H1 (cell line): Measurements from ENCODE around the gene ITGA3. TPM values are rescaled to one million over a fixed set of nuclear protein-coding genes. Genes with fewer than 3 reads are reported as not detected.

Experiments used
- CTCF ChIA-PET: fragments of 300-600 bp; sonication (Branson Sonifier 250); formaldehyde crosslinking; loops from one replicate; lab custom pipeline; 2021; ENCODE audit not compliant: partially characterized antibody; lab: Charles Lee
- POLR2A ChIA-PET: fragments of 300-600 bp; sonication (Branson Sonifier 250); formaldehyde crosslinking; loops from one replicate; lab custom pipeline; 2021; ENCODE audit warnings: inconsistent platforms; ENCODE audit not compliant: partially characterized antibody; lab: Charles Lee
- DNase-seq, 2 experiments: peaks; one replicate each; pipeline versions ENCODE4 v3.0.0 to v3.0.0-alpha.2; 2010 to 2022; ENCODE audit warnings: low spot score in 2 of 2, low read depth in 1 of 2, mixed read lengths in 1 of 2
- FAIRE-seq: peaks from 2 replicates; lab custom pipeline; 2011; peaks lifted over from hg19 to GRCh38; lab: Jason Lieb, UNC
- H2AFZ ChIP-seq: 2 replicates; pipeline ENCODE4 v1.8.1; 2012; ENCODE audit warnings: low read length, inconsistent platforms
- H2AK5ac ChIP-seq: 2 replicates; pipeline ENCODE4 v1.6.1; 2013; ENCODE audit warnings: low read depth, low read length
- H2BK120ac ChIP-seq: replicated peaks from 2 replicates; pipeline ENCODE3; 2013; ENCODE audit warnings: low read depth, low read length, inconsistent platforms
- H2BK12ac ChIP-seq: 2 replicates; pipeline ENCODE4 v1.6.1; 2013; ENCODE audit warnings: low read depth, low read length
- H2BK15ac ChIP-seq: 2 replicates; pipeline ENCODE4 v1.6.1; 2013; ENCODE audit warnings: low read length
- H2BK20ac ChIP-seq: 2 replicates; pipeline ENCODE4 v1.6.1; 2013; ENCODE audit warnings: low read length
- H2BK5ac ChIP-seq: 2 replicates; pipeline ENCODE4 v1.6.1; 2013; ENCODE audit warnings: low read depth, low read length
- H3K14ac ChIP-seq: 2 replicates; pipeline ENCODE4 v1.6.1; 2013; ENCODE audit warnings: inconsistent platforms; ENCODE audit not compliant: insufficient read length
- H3K18ac ChIP-seq: 2 replicates; pipeline ENCODE4 v1.6.1; 2013; ENCODE audit warnings: low read length; ENCODE audit errors: extremely low read depth
- H3K23ac ChIP-seq: 2 replicates; pipeline ENCODE4 v1.6.1; 2013; ENCODE audit warnings: inconsistent platforms; ENCODE audit not compliant: insufficient read length
- H3K23me2 ChIP-seq: 2 replicates; pipeline ENCODE4 v1.6.1; 2013; ENCODE audit warnings: low read depth, low read length
- H3K27ac ChIP-seq: 2 replicates; pipeline ENCODE4 v1.6.1; 2011; ENCODE audit warnings: low read depth, low read length, inconsistent platforms
- H3K27me3 ChIP-seq, 4 experiments: replicated peaks in 1 of 4; 1 replicate in 1 of 4; 2 replicates in 3 of 4; pipeline versions ENCODE4 v1.6.1 to v1.8.1; 2011 to 2013; ENCODE audit warnings: low read length in 3 of 4, mild to moderate bottlenecking in 3 of 4, inconsistent platforms in 2 of 4, mixed read lengths in 2 of 4, moderate library complexity in 1 of 4; ENCODE audit not compliant: control insufficient read depth in 3 of 4, insufficient read depth in 3 of 4; ENCODE audit errors: extremely low read depth in 1 of 4
- H3K36me3 ChIP-seq, 4 experiments: 2 replicates each; pipeline versions ENCODE4 v1.6.1 to v1.8.1; 2011 to 2013; ENCODE audit warnings: mild to moderate bottlenecking in 4 of 4, low read length in 3 of 4, moderate library complexity in 2 of 4, control low read depth in 1 of 4, inconsistent platforms in 1 of 4; ENCODE audit not compliant: insufficient read depth in 4 of 4, control insufficient read depth in 2 of 4
- H3K4ac ChIP-seq: replicated peaks from 2 replicates; pipeline ENCODE3; 2013; ENCODE audit warnings: low read length, low read depth, mixed read lengths, inconsistent platforms; ENCODE audit not compliant: insufficient read length
- H3K4me1 ChIP-seq, 4 experiments: replicated peaks in 1 of 4; 1 replicate in 1 of 4; 2 replicates in 3 of 4; pipeline versions ENCODE4 v1.6.1 to v1.8.1; 2011 to 2013; ENCODE audit warnings: low read length in 3 of 4, inconsistent platforms in 2 of 4, mixed read lengths in 1 of 4; ENCODE audit not compliant: insufficient read depth in 4 of 4, control insufficient read depth in 3 of 4
- H3K4me2 ChIP-seq, 2 experiments: 2 replicates each; pipeline versions ENCODE4 v1.6.1 to v1.8.1; 2011 to 2013; ENCODE audit warnings: low read depth in 2 of 2, low read length in 2 of 2, control low read depth in 1 of 2, inconsistent platforms in 1 of 2, mild to moderate bottlenecking in 1 of 2; ENCODE audit not compliant: insufficient read depth in 1 of 2
- H3K4me3 ChIP-seq, 4 experiments: fragments of 200-600, 300-600 bp in 1 of 4; sonication (generic), shearing (Covaris generic), sonication (Bioruptor Twin) in 1 of 4; 2 replicates each; pipeline versions ENCODE4 v1.5.1 to v1.8.1; 2011 to 2016; ENCODE audit warnings: low read length in 4 of 4, low read depth in 3 of 4, control low read depth in 2 of 4, inconsistent platforms in 2 of 4, mild to moderate bottlenecking in 2 of 4, mixed read lengths in 1 of 4, moderate library complexity in 1 of 4; ENCODE audit not compliant: insufficient read depth in 2 of 4; ENCODE audit errors: extremely low read depth in 1 of 4
- H3K56ac ChIP-seq: replicated peaks from 2 replicates; pipeline ENCODE3; 2013; ENCODE audit warnings: low read depth, mild to moderate bottlenecking, mixed read lengths, low read length, inconsistent platforms; ENCODE audit not compliant: insufficient read length
- H3K79me1 ChIP-seq: 2 replicates; pipeline ENCODE4 v1.6.1; 2013; ENCODE audit warnings: low read depth, low read length, control low read depth
- H3K79me2 ChIP-seq, 2 experiments: 2 replicates each; pipeline versions ENCODE4 v1.6.1 to v1.8.1; 2012 to 2013; ENCODE audit warnings: low read length in 2 of 2, mild to moderate bottlenecking in 2 of 2, inconsistent platforms in 1 of 2; ENCODE audit not compliant: insufficient read depth in 2 of 2, control insufficient read depth in 1 of 2
- H3K9ac ChIP-seq, 4 experiments: replicated peaks in 1 of 4; 1 replicate in 1 of 4; 2 replicates in 3 of 4; pipeline versions ENCODE4 v1.6.1 to v1.8.1; 2011 to 2013; ENCODE audit warnings: low read depth in 3 of 4, low read length in 3 of 4, control low read depth in 2 of 4, mild to moderate bottlenecking in 2 of 4, moderate library complexity in 2 of 4, inconsistent platforms in 1 of 4; ENCODE audit errors: extremely low read depth in 1 of 4
- H3K9me3 ChIP-seq, 2 experiments: 2 replicates each; pipeline versions ENCODE4 v1.6.1 to v1.8.1; 2012 to 2013; ENCODE audit warnings: mild to moderate bottlenecking in 2 of 2, moderate library complexity in 2 of 2, control low read depth in 1 of 2, inconsistent platforms in 1 of 2, low read depth in 1 of 2, low read length in 1 of 2, mixed read lengths in 1 of 2; ENCODE audit not compliant: insufficient read depth in 2 of 2
- H4K20me1 ChIP-seq, 2 experiments: replicated peaks in 1 of 2; 2 replicates each; pipeline versions ENCODE3 to v1.8.1; 2011 to 2013; ENCODE audit warnings: inconsistent platforms in 2 of 2, low read length in 2 of 2, mild to moderate bottlenecking in 1 of 2; ENCODE audit not compliant: insufficient read depth in 2 of 2, control insufficient read depth in 1 of 2
- H4K5ac ChIP-seq: 2 replicates; pipeline ENCODE4 v1.6.1; 2013; ENCODE audit warnings: low read length, low read depth, mixed read lengths, inconsistent platforms; ENCODE audit not compliant: insufficient read length
- H4K8ac ChIP-seq: 2 replicates; pipeline ENCODE4 v1.8.0; 2013; ENCODE audit warnings: mild to moderate bottlenecking, moderate library complexity, low read length, inconsistent platforms; ENCODE audit not compliant: insufficient read depth; ENCODE audit errors: extremely low read depth
- H4K91ac ChIP-seq: replicated peaks from 2 replicates; pipeline ENCODE3; 2013; ENCODE audit warnings: low read length, mixed read lengths, inconsistent platforms; ENCODE audit not compliant: insufficient read length
- ASH2L ChIP-seq: fragments of 200-600, 300-600 bp; sonication (generic); IDR thresholded peaks from one replicate; pipeline ENCODE4 v1.7.1; 2017; ENCODE audit warnings: low read length
- CBX5 ChIP-seq: fragments of 300-800, 300-1000 bp; sonication (generic); IDR thresholded peaks from 2 replicates; pipeline ENCODE4 v1.7.1; 2016; ENCODE audit warnings: antibody characterized with exemption, low read length, low read depth
- CTCF ChIP-seq, 3 experiments: IDR thresholded peaks; 1 replicate in 2 of 3; 2 replicates in 1 of 3; pipeline versions ENCODE4 v1.5.1 to v1.6.1; 2011; ENCODE audit warnings: low read length in 3 of 3, mild to moderate bottlenecking in 3 of 3, inconsistent platforms in 2 of 3, low read depth in 1 of 3, moderate library complexity in 1 of 3; ENCODE audit not compliant: insufficient read depth in 1 of 3; ENCODE audit errors: control extremely low read depth in 1 of 3
- EGR1 ChIP-seq: IDR thresholded peaks from 2 replicates; pipeline ENCODE4 v1.6.1; 2011; ENCODE audit warnings: low read depth, low read length, borderline replicate concordance
- MAFK ChIP-seq: IDR thresholded peaks from 2 replicates; pipeline ENCODE4 v1.6.1; 2012; ENCODE audit warnings: low read depth, mild to moderate bottlenecking, improper control_type of control experiment, low read length
- MAX ChIP-seq: IDR thresholded peaks from 2 replicates; pipeline ENCODE4 v1.6.1; 2012; ENCODE audit warnings: inconsistent platforms
- RBBP5 ChIP-seq: IDR thresholded peaks from 2 replicates; pipeline ENCODE4 v1.7.1; 2012; ENCODE audit warnings: low read depth, mild to moderate bottlenecking, inconsistent platforms, low read length, moderate library complexity, borderline replicate concordance
- SRF ChIP-seq: IDR thresholded peaks from 2 replicates; pipeline ENCODE4 v1.6.1; 2011; ENCODE audit warnings: mild to moderate bottlenecking, low read depth, low read length, moderate library complexity
- TCF12 ChIP-seq: IDR thresholded peaks from 2 replicates; pipeline ENCODE4 v1.6.1; 2011; ENCODE audit warnings: low read depth, mild to moderate bottlenecking, low read length
- TEAD4 ChIP-seq: IDR thresholded peaks from 2 replicates; pipeline ENCODE4 v1.6.1; 2012; ENCODE audit warnings: low read depth, low read length, inconsistent platforms, mixed read lengths
- WGBS, 2 experiments: shearing (Covaris generic) in 1 of 2; methylation state at CpG; one replicate each; pipeline versions ENCODE4 v1.1.6 to v1.1.7; 2013 to 2015; ENCODE audit warnings: low lambda C conversion rate in 2 of 2, mixed read lengths in 2 of 2, inconsistent platforms in 1 of 2, low coverage in 1 of 2, missing lambda C conversion rate in 1 of 2; ENCODE audit not compliant: insufficient replicate concordance in 2 of 2, insufficient coverage in 1 of 2, insufficient read length in 1 of 2; ENCODE audit errors: extremely low coverage in 1 of 2, missing lambda C conversion rate in 1 of 2; 5-methylcytosine and 5-hydroxymethylcytosine counted together
- polyA plus RNA-seq, 7 experiments: library from polyadenylated mRNA; depleted of rRNA in 3 of 7; stranded (reverse) in 5 of 7; unstranded in 2 of 7; fragments of >200 nt in 5 of 7; fragments of 200-250 nt in 2 of 7; gene quantifications; 1 replicate in 5 of 7; 2 replicates in 1 of 7; 4 replicates in 1 of 7; pipeline versions ENCODE4 v1.2.1 to v1.2.3, GENCODE V29; 2011 to 2013; ENCODE audit warnings: missing spikeins in 2 of 7, mixed read lengths in 2 of 7
- total RNA-seq: library from RNA; stranded (reverse); fragmentation: NEBNext Ultra II Directional; extraction: Animal tissue kit (Norgen Biotek cat#: 25700); gene quantifications from 2 replicates; pipeline ENCODE4 v1.2.1, GENCODE V29; 2021

The ITGA3 gene
- total and polyA plus RNA-seq, 2 of the 8 experiments (the other 6 are each of a cell fraction or from before 2014, with no cell fraction given), result 24.0 to 24.2 TPM

GRCh38 chr17:50018909-50019308 lies 37.0 kb upstream of the ITGA3 start:
- H4K5ac ChIP-seq, result no peak overlapping the region
- H3K9ac ChIP-seq, result no peak overlapping the region
- no peaks in the 10 kb centered on the region for H4K20me1 ChIP-seq
- H3K4me3 ChIP-seq, result no peak overlapping the region
- no peak overlapping the region for H4K91ac ChIP-seq
- H3K79me2 ChIP-seq, result no peaks in the 10 kb centered on the region
- no peaks in the 10 kb centered on the region for H3K23me2 ChIP-seq
- 86% methylated on average over 1 of the region's 1 CpG; no CpG with 5 or more reads in 1 of the 2 experiments for WGBS, 2 experiments
- ChIA-PET CTCF (interaction anchor here (0.6 to 1.1 kb wide), 2 partner anchors 67 to 74 kb away, joined by 3 read pairs; no protein-coding TSS in a partner anchor), POLR2A (no interaction called here)
- no peaks in the 10 kb centered on the region for H3K4me1 ChIP-seq
- no peak overlapping the region for H2BK120ac ChIP-seq
- no peak overlapping the region for H3K23ac ChIP-seq
- H3K4ac ChIP-seq, result no peak overlapping the region
- no peak overlapping the region for H4K8ac ChIP-seq
- no peak for DNase-seq
- no peak overlapping the region for H3K18ac ChIP-seq
- H3K36me3 ChIP-seq, result no peaks in the 10 kb centered on the region
- no peak overlapping the region for H3K56ac ChIP-seq
- no peak overlapping the region for H2BK12ac ChIP-seq
- H2BK5ac ChIP-seq, result no peak overlapping the region
- no peak for FAIRE-seq
- no peak overlapping the region for H2AK5ac ChIP-seq
- H2BK20ac ChIP-seq, result no peak overlapping the region
- no peaks in the 10 kb centered on the region for H3K79me1 ChIP-seq
- peaks cover 11 to 12% of the 10 kb centered on the region in 2 experiments for H3K9me3 ChIP-seq
- TF ChIP-seq ASH2L (no peak), RBBP5 (no peak), MAFK (no peak), TCF12 (no peak), CBX5 (no peak), MAX (no peak), TEAD4 (no peak), CTCF (IDR thresholded peaks at IDR 0.05; ENCODE audit: control extremely low read depth in 1 of 3, insufficient read depth in 1 of 3, low read depth in 1 of 3, low read length in 3 of 3) (no peak), SRF (no peak), EGR1 (no peak)
- no peaks in the 10 kb centered on the region for H3K27me3 ChIP-seq
- no peak overlapping the region for H2AFZ ChIP-seq
- H2BK15ac ChIP-seq, result no peak overlapping the region
- H3K27ac ChIP-seq, result no peak overlapping the region
- no peak overlapping the region for H3K14ac ChIP-seq
- H3K4me2 ChIP-seq, result no peak overlapping the region
